Cardiac ventricle fibroblast (primary cell): ENCODE measurements around the gene TK1. TPM values are rescaled to one million over a fixed set of nuclear protein-coding genes. Genes with fewer than 3 reads are reported as not detected.

Experiments used
- total RNA-seq: library from RNA; depleted of rRNA; stranded (reverse); fragments of >200 nt; gene quantifications from 2 replicates; pipeline ENCODE4 v1.2.3, GENCODE V29; 2015

TK1 gene, protein sequence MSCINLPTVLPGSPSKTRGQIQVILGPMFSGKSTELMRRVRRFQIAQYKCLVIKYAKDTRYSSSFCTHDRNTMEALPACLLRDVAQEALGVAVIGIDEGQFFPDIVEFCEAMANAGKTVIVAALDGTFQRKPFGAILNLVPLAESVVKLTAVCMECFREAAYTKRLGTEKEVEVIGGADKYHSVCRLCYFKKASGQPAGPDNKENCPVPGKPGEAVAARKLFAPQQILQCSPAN
- 5.9 and 7.7 TPM in 2 replicates for total RNA-seq

DNA sequence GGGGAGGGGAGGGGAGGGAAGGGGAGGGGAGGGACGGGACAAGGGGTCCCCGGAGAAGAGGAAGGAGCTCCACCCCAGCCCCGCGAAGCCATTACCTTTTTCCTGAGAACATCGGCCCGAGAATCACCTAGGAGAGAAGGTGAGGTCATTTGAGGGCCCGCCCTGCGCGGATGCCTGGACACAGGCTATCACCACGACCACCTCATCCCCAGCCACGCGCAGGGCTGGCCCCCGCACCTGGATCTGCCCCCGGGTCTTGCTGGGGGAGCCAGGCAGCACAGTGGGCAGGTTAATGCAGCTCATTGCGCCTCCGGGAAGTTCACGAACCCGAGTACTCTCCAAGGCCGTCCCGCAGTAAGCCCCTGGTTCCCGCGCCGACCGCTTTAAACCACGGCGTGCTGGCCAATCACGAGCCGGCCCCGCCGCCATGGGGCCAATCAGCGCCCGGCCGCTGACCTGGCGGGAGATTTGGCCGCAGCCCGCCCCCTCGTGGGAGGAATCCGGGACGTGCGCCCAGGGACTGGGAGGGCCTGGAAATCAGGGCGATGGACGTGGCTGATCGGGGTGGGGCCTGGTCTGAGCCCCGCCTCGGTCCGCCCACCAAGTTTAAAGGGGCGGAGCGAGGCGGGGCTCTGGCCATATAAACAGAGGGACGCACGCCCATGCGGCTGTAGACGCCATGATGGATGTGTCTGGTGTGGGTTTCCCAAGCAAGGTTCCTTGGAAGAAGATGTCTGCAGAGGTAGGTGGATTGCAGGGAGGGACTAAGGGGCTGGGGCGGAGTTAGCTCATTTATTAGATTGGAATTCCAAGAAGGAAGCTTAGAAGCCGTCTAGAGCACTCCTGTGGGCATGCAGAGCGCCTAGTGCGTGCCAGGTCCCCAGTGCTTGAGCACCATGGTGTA, at the start of gene TK1, which contains the start of gene AFMID:
Gene TK1, minus strand, starts transcription at position 361 of the 904 bp plus-strand sequence. Its CDS starts 58 bp downstream, at position 303.
Gene AFMID, plus strand, starts transcription at position 671 of the 904 bp plus-strand sequence. Its CDS starts 9 bp downstream, at position 680.

DNA sequence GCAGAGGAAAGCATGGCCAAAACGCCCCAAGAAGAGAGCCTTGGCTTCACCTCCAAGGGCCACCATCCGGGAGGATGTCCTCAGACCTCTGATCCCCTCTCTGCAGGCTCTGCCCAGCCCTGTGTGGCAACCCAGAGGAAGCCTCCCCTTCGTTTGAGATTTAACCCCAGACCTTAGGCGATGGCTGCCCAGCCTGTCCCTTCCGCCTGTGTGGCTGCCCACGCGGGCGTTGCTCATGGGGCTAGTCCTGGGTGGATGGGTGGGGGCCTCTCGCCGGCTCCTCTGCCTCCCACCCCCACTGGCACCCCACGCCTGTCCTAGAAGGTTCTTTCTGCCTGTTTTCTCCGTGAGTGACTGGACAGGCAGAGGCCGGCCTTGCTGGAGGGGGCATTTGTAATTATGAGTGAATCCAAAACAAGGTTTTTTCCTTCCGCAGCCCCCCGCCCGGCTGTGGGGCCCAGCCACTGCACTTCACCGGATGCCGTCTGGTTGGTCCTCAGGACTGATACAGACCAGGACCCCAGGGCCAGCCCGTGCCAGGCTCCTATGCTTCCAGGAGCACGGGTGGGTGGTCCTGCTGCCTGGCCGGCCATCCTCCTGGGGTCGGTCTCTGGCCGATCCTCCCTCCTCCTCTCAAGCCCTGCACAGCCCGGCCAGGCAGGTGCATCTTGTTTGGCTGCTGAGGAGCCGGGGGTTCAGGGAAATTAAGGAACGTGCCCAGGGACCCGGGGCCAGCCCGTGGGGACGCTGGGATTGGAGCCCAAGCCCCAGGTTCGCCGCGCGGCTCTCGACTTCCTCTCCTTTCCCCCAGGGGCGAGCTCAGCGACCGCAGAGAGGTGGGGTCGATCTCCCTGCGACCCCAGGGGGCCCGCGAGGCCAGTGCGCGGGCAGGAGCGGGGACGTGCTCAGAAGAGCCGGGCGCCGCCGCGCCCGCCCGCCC, 44.4 kb upstream of the TK1 start, which contains the start of gene TMEM235:
Gene TMEM235, plus strand, starts transcription at position 636 of the 940 bp plus-strand sequence. CDS start 393 bp downstream, outside the sequence.

DNA sequence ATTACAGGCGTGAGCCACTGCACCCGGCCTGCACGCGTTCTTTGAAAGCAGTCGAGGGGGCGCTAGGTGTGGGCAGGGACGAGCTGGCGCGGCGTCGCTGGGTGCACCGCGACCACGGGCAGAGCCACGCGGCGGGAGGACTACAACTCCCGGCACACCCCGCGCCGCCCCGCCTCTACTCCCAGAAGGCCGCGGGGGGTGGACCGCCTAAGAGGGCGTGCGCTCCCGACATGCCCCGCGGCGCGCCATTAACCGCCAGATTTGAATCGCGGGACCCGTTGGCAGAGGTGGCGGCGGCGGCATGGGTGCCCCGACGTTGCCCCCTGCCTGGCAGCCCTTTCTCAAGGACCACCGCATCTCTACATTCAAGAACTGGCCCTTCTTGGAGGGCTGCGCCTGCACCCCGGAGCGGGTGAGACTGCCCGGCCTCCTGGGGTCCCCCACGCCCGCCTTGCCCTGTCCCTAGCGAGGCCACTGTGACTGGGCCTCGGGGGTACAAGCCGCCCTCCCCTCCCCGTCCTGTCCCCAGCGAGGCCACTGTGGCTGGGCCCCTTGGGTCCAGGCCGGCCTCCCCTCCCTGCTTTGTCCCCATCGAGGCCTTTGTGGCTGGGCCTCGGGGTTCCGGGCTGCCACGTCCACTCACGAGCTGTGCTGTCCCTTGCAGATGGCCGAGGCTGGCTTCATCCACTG, 27.3 kb upstream of the TK1 start, which contains the start of gene BIRC5:
Gene BIRC5, plus strand, starts transcription at position 238 of the 690 bp plus-strand sequence. Its CDS starts 64 bp downstream, at position 302.

DNA sequence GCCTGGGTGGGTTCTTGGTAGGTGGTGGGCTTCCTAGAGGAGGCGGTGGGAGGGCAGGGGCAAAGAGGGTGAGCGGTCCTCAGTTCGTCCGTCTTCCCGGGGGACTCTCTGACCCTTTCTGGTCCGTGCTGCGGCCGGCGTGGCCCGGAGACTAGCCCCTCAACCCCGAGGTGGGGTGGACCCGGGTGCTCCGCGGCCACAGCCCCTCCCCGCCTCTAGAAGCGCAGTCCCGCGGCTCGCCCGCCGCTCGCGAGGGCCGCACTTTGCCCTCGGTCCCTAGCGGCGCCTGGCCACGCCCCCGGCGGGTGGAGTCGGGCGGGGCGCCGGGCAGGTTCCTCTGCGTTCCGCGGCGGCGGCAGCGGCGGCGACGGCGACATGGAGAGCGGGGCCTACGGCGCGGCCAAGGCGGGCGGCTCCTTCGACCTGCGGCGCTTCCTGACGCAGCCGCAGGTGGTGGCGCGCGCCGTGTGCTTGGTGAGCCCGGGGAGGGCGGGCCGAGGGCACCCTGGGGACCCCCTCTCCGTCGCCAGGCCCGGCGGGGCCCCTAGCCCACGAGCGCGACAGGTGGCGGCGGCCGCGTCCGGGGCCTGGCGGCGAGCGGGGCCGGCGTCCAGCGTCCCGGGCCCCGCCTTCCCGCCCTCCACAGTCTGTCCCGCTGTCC, 18.5 kb downstream of the TK1 start, which contains the start of gene SYNGR2:
Gene SYNGR2, plus strand, starts transcription at position 340 of the 661 bp plus-strand sequence. Its CDS starts 36 bp downstream, at position 376.

DNA sequence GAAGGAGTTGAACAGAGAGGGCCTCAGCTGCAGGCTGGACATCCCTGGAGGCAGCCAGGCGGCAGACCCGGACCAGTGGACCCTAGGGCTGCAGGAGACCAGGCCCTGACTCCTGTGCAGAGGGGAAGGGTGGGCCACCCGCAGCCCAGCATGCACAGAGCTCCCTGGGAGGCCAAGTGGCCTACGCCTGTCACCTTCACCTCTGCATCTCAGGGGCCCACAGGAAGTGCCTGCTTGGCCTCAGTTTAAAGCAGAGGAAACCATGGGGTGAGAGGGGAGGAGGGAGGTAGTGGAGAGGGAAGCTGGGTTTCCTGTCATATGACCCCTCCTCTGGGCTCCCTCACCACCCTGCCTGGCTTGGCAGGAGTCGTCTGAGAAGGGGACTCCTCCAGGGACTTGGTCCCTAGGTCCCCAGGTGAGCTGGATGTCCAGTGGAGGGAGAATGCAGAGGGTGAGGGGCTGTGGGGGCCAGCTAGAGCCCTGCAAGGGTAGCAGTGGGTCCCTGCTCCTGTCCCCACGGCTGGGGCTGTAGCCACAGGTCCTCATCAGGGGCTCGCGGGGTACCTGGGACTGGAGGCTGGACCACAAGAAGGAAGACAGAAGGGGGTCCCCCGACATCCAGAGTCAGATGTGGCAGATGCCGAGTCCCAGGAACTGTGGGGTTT, 56.3 kb downstream of the TK1 start, which contains the start of gene TMC8:
Gene TMC8, plus strand, starts transcription at position 335 of the 665 bp plus-strand sequence. CDS start 818 bp downstream, outside the sequence.

DNA sequence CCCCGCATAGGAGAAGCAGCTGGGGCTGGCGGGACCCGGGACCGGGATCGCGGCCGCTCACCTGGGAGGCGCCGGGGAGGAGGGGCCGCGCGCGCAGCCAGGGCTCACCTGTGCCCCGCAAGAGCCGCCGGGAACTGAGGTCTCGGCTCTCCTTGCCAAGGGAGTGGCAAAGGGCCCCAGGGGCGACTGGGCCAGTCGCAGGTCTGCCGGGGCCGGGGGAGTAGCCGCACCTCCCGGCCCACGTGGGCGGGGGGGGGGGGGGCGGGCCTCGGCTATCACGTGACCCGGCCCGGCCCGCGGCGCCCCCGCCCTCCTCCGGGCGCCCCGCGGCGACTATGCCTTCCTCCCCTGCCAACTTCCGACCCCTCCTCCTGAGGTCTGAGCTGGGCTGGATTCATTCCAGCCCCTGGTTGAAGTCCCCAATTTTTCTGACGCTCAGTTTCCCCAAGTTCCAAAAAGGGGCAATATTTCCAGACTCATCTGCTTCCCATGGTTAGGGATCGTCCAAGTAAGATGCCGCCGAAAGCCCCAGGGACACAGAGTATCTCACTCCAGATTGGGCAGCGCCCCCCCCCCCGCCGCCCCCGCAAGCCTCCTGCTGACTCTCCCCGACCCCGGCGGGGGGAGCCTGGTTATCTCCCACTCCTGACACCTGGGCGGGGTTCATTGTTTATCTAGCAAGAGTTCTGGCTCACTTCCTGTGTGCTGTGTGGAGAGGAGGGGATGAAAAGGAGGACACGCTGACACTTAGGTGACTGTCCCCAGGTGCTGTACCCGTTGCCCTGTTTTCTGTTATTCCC, 58.1 kb downstream of the TK1 start, which contains the start of gene TMC6:
Gene TMC6, minus strand, starts transcription at position 205 of the 800 bp plus-strand sequence. CDS start 1,923 bp downstream, outside the sequence.

Other genes starting within 250 kb of the TK1 start
- 5.2 and 7.1 TPM in 2 replicates for gene TNRC6C, start 228.3 kb downstream of the TK1 start, total RNA-seq
- 2.2 and 3.0 TPM in 2 replicates for gene TMC6, start 58.3 kb downstream of the TK1 start, total RNA-seq
- gene TMC8, start 56.3 kb downstream of the TK1 start, total RNA-seq = not detected in 2 replicates
- gene C17orf99, start 40.7 kb downstream of the TK1 start, total RNA-seq = not detected in 2 replicates
- gene SYNGR2, start 18.5 kb downstream of the TK1 start, total RNA-seq = 2.0 and 2.5 TPM in 2 replicates
- 41.1 and 44.2 TPM in 2 replicates for gene AFMID, start 310 bp upstream of the TK1 start, total RNA-seq
- 4.2 and 10.3 TPM in 2 replicates for gene BIRC5, start 27.2 kb upstream of the TK1 start, total RNA-seq
- gene TMEM235, start 44.6 kb upstream of the TK1 start, total RNA-seq = not detected in 2 replicates
- gene SOCS3, start 173.0 kb upstream of the TK1 start, total RNA-seq = 61.5 and 66.8 TPM in 2 replicates
- gene PGS1, start 191.6 kb upstream of the TK1 start, total RNA-seq = 15.8 and 23.6 TPM in 2 replicates